Measurements from ENCODE around the gene TAGLN2. TPM values are rescaled to one million over a fixed set of nuclear protein-coding genes. Genes with fewer than 3 reads are reported as not detected.

The TAGLN2 gene
- total RNA-seq, 1 experiment from 2014 or later = 66.9 TPM

DNA sequence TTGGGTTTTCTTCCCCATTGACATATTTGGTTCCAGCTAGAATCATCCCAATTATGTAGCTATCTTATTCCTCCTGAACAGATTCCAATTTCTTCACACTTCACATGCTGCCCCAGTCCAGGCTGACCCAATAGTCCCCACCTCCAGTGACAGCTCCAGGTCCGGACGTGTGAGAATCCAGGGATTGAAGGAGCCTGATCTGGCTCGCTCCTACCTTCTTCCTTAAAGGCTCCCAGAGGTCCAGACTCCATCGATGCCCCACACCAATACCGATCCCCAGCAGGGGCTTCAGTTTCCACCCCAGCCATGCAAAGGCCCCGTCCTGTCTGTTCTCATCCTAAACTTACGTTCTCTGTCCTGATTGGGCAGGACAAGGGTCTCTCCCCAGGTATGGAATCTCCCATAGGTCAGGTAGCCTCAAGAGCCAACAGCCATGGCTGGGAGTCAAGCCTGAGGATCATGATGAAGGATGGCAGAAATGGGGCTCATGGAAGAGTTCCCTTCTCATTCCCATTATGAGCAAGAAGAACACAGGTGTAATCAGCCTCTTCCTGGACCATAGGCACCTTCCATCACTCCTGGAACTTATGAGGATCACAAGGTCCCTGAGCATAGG lies 49.2 kb upstream of the TAGLN2 start:
- DNase-seq (ENCODE audit: low spot score) = no peak
- ChIA-PET POLR2A (no interaction called here), CTCF (no interaction called here)
- no peak overlapping the region for H3K27ac Mint-ChIP-seq
- no peaks in the 10 kb centered on the region for H3K9me3 Mint-ChIP-seq
- H3K27me3 Mint-ChIP-seq (ENCODE audit: low read depth) = peaks cover 3% of the 10 kb centered on the region; the same call in 1 of the 2 replicates
- TF ChIP-seq, protein P1, sequence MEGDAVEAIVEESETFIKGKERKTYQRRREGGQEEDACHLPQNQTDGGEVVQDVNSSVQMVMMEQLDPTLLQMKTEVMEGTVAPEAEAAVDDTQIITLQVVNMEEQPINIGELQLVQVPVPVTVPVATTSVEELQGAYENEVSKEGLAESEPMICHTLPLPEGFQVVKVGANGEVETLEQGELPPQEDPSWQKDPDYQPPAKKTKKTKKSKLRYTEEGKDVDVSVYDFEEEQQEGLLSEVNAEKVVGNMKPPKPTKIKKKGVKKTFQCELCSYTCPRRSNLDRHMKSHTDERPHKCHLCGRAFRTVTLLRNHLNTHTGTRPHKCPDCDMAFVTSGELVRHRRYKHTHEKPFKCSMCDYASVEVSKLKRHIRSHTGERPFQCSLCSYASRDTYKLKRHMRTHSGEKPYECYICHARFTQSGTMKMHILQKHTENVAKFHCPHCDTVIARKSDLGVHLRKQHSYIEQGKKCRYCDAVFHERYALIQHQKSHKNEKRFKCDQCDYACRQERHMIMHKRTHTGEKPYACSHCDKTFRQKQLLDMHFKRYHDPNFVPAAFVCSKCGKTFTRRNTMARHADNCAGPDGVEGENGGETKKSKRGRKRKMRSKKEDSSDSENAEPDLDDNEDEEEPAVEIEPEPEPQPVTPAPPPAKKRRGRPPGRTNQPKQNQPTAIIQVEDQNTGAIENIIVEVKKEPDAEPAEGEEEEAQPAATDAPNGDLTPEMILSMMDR (IDR thresholded peaks at IDR 0.05) = no peak
- TF ChIP-seq RELA (CRISPR knock-in tag; IDR thresholded peaks at IDR 0.05; ENCODE audit: borderline replicate concordance) (no peak), SP1 (CRISPR knock-in tag; conservative IDR thresholded peaks at IDR 0.05) (no peak), ZNF317 (CRISPR knock-in tag; IDR thresholded peaks at IDR 0.05; ENCODE audit: borderline replicate concordance, low read depth) (no peak), EMX1 (CRISPR knock-in tag; IDR thresholded peaks at IDR 0.05) (no peak)
- TF ChIP-seq, protein P2, sequence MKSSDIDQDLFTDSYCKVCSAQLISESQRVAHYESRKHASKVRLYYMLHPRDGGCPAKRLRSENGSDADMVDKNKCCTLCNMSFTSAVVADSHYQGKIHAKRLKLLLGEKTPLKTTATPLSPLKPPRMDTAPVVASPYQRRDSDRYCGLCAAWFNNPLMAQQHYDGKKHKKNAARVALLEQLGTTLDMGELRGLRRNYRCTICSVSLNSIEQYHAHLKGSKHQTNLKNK (CRISPR knock-in tag; IDR thresholded peaks at IDR 0.05) = no peak
- H3K4me3 Mint-ChIP-seq = no peak overlapping the region
- ATAC-seq = no peak
- H3K4me1 Mint-ChIP-seq = no peaks in the 10 kb centered on the region
- H3K36me3 Mint-ChIP-seq = no peaks in the 10 kb centered on the region

DNA sequence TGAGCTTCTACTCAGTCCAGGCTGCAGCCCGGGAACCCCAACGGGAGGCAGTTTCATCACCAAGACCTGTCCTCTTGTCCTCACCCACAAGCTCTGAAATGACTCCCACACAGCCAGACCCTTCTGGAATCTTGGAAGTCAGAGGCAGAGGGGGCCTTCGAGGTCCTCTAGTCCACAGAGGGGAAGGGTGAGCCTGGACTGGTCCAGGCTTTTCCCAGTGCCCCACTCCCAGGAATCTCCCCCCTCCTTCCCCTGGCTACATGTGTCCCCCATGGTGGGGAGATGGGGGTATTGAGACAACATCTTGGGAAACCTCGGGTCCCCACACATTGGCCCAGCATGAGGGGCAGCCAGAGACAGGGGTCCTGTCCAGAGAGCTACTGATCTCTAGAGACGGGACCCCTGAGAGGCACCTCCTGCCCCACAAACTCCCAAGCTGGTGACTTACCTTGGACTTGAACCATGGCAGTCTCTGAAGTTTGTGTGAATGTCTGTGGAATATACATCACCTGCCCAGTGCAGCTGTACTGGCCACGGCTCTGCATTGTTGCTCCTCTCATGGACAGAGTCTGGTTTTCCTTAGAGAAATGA lies 48.1 kb upstream of the TAGLN2 start:
- no peak for ATAC-seq
- Mint-ChIP-seq H3K4me3 (no peak overlapping the region), H3K27me3 (ENCODE audit: low read depth) (peaks cover 3% of the 10 kb centered on the region; the same call in 1 of the 2 replicates), H3K4me1 (no peaks in the 10 kb centered on the region), H3K27ac (no peak overlapping the region), H3K9me3 (no peaks in the 10 kb centered on the region), H3K36me3 (no peaks in the 10 kb centered on the region)
- POLR2A ChIA-PET = interaction anchor here (0.6 kb wide), 1 partner anchor 406 kb away, joined by 3 read pairs; no protein-coding TSS in a partner anchor
- TF ChIP-seq ZNF423 (CRISPR knock-in tag; IDR thresholded peaks at IDR 0.05) = no peak
- TF ChIP-seq, protein P3, sequence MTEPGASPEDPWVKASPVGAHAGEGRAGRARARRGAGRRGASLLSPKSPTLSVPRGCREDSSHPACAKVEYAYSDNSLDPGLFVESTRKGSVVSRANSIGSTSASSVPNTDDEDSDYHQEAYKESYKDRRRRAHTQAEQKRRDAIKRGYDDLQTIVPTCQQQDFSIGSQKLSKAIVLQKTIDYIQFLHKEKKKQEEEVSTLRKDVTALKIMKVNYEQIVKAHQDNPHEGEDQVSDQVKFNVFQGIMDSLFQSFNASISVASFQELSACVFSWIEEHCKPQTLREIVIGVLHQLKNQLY (CRISPR knock-in tag; IDR thresholded peaks at IDR 0.05) = no peak
- TF ChIP-seq CBFB (CRISPR knock-in tag; IDR thresholded peaks at IDR 0.05; ENCODE audit: low read depth) = no peak
- no peak for TF ChIP-seq ELF4 (CRISPR knock-in tag; IDR thresholded peaks at IDR 0.05; ENCODE audit: low read depth)
- no peak for TF ChIP-seq FOXK1 (CRISPR knock-in tag; IDR thresholded peaks at IDR 0.05)
- no peak for TF ChIP-seq EMX1 (CRISPR knock-in tag; IDR thresholded peaks at IDR 0.05)
- TF ChIP-seq, protein P4, sequence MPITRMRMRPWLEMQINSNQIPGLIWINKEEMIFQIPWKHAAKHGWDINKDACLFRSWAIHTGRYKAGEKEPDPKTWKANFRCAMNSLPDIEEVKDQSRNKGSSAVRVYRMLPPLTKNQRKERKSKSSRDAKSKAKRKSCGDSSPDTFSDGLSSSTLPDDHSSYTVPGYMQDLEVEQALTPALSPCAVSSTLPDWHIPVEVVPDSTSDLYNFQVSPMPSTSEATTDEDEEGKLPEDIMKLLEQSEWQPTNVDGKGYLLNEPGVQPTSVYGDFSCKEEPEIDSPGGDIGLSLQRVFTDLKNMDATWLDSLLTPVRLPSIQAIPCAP (CRISPR knock-in tag; IDR thresholded peaks at IDR 0.05) = no peak
- TF ChIP-seq, protein P5, sequence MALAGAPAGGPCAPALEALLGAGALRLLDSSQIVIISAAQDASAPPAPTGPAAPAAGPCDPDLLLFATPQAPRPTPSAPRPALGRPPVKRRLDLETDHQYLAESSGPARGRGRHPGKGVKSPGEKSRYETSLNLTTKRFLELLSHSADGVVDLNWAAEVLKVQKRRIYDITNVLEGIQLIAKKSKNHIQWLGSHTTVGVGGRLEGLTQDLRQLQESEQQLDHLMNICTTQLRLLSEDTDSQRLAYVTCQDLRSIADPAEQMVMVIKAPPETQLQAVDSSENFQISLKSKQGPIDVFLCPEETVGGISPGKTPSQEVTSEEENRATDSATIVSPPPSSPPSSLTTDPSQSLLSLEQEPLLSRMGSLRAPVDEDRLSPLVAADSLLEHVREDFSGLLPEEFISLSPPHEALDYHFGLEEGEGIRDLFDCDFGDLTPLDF (CRISPR knock-in tag; IDR thresholded peaks at IDR 0.05) = no peak
- no peak for TF ChIP-seq NFYB (CRISPR knock-in tag; conservative IDR thresholded peaks at IDR 0.05; ENCODE audit: low read depth)
- TF ChIP-seq ZNF317 (CRISPR knock-in tag; IDR thresholded peaks at IDR 0.05; ENCODE audit: borderline replicate concordance, low read depth) = no peak
- TF ChIP-seq, protein P6, sequence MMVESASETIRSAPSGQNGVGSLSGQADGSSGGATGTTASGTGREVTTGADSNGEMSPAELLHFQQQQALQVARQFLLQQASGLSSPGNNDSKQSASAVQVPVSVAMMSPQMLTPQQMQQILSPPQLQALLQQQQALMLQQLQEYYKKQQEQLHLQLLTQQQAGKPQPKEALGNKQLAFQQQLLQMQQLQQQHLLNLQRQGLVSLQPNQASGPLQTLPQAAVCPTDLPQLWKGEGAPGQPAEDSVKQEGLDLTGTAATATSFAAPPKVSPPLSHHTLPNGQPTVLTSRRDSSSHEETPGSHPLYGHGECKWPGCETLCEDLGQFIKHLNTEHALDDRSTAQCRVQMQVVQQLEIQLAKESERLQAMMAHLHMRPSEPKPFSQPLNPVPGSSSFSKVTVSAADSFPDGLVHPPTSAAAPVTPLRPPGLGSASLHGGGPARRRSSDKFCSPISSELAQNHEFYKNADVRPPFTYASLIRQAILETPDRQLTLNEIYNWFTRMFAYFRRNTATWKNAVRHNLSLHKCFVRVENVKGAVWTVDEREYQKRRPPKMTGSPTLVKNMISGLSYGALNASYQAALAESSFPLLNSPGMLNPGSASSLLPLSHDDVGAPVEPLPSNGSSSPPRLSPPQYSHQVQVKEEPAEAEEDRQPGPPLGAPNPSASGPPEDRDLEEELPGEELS (CRISPR knock-in tag; IDR thresholded peaks at IDR 0.05) = no peak
- no peak for TF ChIP-seq RORB (CRISPR knock-in tag; IDR thresholded peaks at IDR 0.05)
- no peak for TF ChIP-seq CREB1 (CRISPR knock-in tag; IDR thresholded peaks at IDR 0.05)
- TF ChIP-seq SOX15 (CRISPR knock-in tag; IDR thresholded peaks at IDR 0.05) = no peak
- TF ChIP-seq ZNF263 (CRISPR knock-in tag; IDR thresholded peaks at IDR 0.05; ENCODE audit: low read depth) = no peak
- no peak for TF ChIP-seq SMAD4 (CRISPR knock-in tag; IDR thresholded peaks at IDR 0.05)
- no peak for TF ChIP-seq ZNF671 (CRISPR knock-in tag; IDR thresholded peaks at IDR 0.05)
- TF ChIP-seq GRHL2 (CRISPR knock-in tag; IDR thresholded peaks at IDR 0.05; ENCODE audit: insufficient replicate concordance, severe bottlenecking) = no peak
- TF ChIP-seq, protein P7, sequence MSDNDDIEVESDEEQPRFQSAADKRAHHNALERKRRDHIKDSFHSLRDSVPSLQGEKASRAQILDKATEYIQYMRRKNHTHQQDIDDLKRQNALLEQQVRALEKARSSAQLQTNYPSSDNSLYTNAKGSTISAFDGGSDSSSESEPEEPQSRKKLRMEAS (CRISPR knock-in tag; IDR thresholded peaks at IDR 0.05) = no peak
- CTCF ChIA-PET = interaction anchor here (0.9 to 2.8 kb wide), 2 partner anchors 33 to 105 kb away, joined by 5 to 25 read pairs; no protein-coding TSS in a partner anchor
- no peak for DNase-seq (ENCODE audit: low spot score)
